Endodermal cell (in vitro differentiated cells): ENCODE data around the gene ZC3H18. TPM values are rescaled to one million over a fixed set of nuclear protein-coding genes. Genes with fewer than 3 reads are reported as not detected.

Source experiments
- DNase-seq: peaks from one replicate; pipeline ENCODE4 v3.0.0-alpha.2; 2017
- H3K27ac ChIP-seq: 2 replicates; pipeline ENCODE4 v1.5.1; 2013; ENCODE audit warnings: mild to moderate bottlenecking, low read depth, low read length, moderate library complexity
- H3K27me3 ChIP-seq: 2 replicates; pipeline ENCODE4 v1.6.1; 2013; ENCODE audit warnings: mild to moderate bottlenecking, low read length, moderate library complexity; ENCODE audit not compliant: insufficient read depth, control insufficient read depth, poor library complexity, severe bottlenecking
- H3K36me3 ChIP-seq: 2 replicates; pipeline ENCODE4 v1.7.0; 2013; ENCODE audit warnings: mild to moderate bottlenecking, low read length, moderate library complexity; ENCODE audit not compliant: control insufficient read depth, insufficient read depth
- H3K4me1 ChIP-seq: one replicate; pipeline ENCODE4 v1.7.0; 2013; ENCODE audit warnings: low read length; ENCODE audit not compliant: control insufficient read depth, insufficient read depth
- H3K4me3 ChIP-seq: 2 replicates; pipeline ENCODE4 v1.5.1; 2013; ENCODE audit warnings: mild to moderate bottlenecking, low read length, moderate library complexity
- H3K9ac ChIP-seq: 2 replicates; pipeline ENCODE4 v1.6.1; 2013; ENCODE audit warnings: mild to moderate bottlenecking, low read length, moderate library complexity; ENCODE audit not compliant: poor library complexity, severe bottlenecking; ENCODE audit errors: extremely low read depth
- H3K9me3 ChIP-seq: 2 replicates; pipeline ENCODE4 v1.6.1; 2013; ENCODE audit warnings: mild to moderate bottlenecking, low read length, moderate library complexity; ENCODE audit not compliant: control insufficient read depth
- H3K27ac Mint-ChIP-seq: 2 replicates; pipeline ENCODE4 v1.8.0; 2020; ENCODE audit warnings: mixed read lengths
- H3K27me3 Mint-ChIP-seq: 2 replicates; pipeline ENCODE4 v1.8.0; 2021; ENCODE audit warnings: mild to moderate bottlenecking, mixed read lengths; ENCODE audit not compliant: insufficient read depth
- H3K36me3 Mint-ChIP-seq: 2 replicates; pipeline ENCODE4 v1.8.0; 2020; ENCODE audit warnings: low read depth, mixed read lengths
- H3K4me1 Mint-ChIP-seq: 2 replicates; pipeline ENCODE4 v1.8.0; 2020; ENCODE audit warnings: mixed read lengths
- H3K4me3 Mint-ChIP-seq: 2 replicates; pipeline ENCODE4 v1.8.0; 2020; ENCODE audit warnings: mild to moderate bottlenecking, moderate library complexity, mixed read lengths
- H3K9me3 Mint-ChIP-seq: 2 replicates; pipeline ENCODE4 v1.8.0; 2020; ENCODE audit warnings: mild to moderate bottlenecking, mixed read lengths
- WGBS, 2 experiments: methylation state at CpG; one replicate each; pipeline versions ENCODE4 v1.1.5 to v1.1.7; 2013; ENCODE audit warnings: missing lambda C conversion rate in 2 of 2, mixed read lengths in 1 of 2; ENCODE audit not compliant: insufficient coverage in 1 of 2, insufficient read length in 1 of 2; 5-methylcytosine and 5-hydroxymethylcytosine counted together
- total RNA-seq, 2 donors: library from RNA; stranded (reverse); fragmentation: NEBNext Ultra II Directional in 1 of 2; extraction: Animal tissue kit (Norgen Biotek cat#: 25700) in 1 of 2; gene quantifications; 2 replicates in 1 of 2; 3 replicates in 1 of 2; pipeline ENCODE4 v1.2.1, GENCODE V29; 2021
- TF ChIP-seq, protein P1 (sequence below): fragments of 200-600 bp; sonication (generic); conservative IDR thresholded peaks from 2 replicates; pipeline ENCODE4 v1.5.0; 2021; ENCODE audit warnings: antibody characterized with exemption, mild to moderate bottlenecking

Gene ZC3H18
- total RNA-seq, 2 donors from 2014 or later = 75.4 to 76.6 TPM

DNA sequence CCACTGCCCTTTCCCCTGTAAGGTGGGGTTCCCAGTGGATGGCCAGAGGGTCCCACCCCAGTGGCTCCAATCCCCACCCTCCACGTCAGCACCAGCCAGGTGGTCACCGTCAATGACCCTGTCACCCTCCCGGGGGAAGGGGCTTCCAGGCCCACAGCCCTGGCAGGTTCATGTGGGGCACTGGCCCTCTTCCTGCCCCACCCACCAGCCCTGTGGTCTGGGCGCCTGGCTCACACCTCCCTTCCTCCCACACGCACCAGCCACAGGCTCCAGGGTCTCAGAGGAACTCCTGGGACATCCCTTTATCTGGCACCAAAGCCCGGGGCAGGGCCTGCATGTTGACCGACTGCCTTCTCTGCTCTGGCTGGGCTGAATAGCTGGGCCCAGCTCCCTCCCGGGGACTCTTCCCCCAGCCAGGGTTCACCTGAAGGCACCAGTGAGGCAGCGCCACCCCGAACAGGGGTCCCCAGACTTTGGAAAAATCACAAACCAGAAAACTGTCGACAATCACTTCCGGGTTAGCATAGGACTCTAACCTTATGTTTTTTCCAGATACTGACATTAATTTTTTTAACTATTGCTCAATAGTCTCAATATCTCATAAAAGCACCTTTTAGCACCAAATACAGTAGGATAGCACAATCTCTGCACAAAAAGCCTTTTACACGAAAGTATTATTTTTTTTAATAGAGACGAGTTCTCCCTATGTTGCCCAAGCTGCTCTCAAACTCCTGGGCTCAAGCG is 21.9 kb upstream of the ZC3H18 start:
- Mint-ChIP-seq H3K27me3 (peaks cover 31% of the 10 kb centered on the region), H3K4me3 (no peak overlapping the region), H3K36me3 (peaks cover under 1% of the 10 kb centered on the region), H3K9me3 (peaks cover 14% of the 10 kb centered on the region), H3K27ac (no peak overlapping the region), H3K4me1 (peaks cover 11% of the 10 kb centered on the region)
- Histone ChIP-seq H3K27ac (no peak overlapping the region), H3K27me3 (peaks cover 36% of the 10 kb centered on the region), H3K9ac (no peak overlapping the region), H3K9me3 (peaks cover 12% of the 10 kb centered on the region), H3K4me3 (no peak overlapping the region), H3K36me3 (no peaks in the 10 kb centered on the region), H3K4me1 (peaks cover 8% of the 10 kb centered on the region)
- WGBS, 2 experiments = 84 to 85% methylated on average over 12 to 15 of the region's 15 CpGs
- peak; percentile 39 for DNase-seq
- TF ChIP-seq, protein P1, sequence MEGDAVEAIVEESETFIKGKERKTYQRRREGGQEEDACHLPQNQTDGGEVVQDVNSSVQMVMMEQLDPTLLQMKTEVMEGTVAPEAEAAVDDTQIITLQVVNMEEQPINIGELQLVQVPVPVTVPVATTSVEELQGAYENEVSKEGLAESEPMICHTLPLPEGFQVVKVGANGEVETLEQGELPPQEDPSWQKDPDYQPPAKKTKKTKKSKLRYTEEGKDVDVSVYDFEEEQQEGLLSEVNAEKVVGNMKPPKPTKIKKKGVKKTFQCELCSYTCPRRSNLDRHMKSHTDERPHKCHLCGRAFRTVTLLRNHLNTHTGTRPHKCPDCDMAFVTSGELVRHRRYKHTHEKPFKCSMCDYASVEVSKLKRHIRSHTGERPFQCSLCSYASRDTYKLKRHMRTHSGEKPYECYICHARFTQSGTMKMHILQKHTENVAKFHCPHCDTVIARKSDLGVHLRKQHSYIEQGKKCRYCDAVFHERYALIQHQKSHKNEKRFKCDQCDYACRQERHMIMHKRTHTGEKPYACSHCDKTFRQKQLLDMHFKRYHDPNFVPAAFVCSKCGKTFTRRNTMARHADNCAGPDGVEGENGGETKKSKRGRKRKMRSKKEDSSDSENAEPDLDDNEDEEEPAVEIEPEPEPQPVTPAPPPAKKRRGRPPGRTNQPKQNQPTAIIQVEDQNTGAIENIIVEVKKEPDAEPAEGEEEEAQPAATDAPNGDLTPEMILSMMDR = no peak

DNA sequence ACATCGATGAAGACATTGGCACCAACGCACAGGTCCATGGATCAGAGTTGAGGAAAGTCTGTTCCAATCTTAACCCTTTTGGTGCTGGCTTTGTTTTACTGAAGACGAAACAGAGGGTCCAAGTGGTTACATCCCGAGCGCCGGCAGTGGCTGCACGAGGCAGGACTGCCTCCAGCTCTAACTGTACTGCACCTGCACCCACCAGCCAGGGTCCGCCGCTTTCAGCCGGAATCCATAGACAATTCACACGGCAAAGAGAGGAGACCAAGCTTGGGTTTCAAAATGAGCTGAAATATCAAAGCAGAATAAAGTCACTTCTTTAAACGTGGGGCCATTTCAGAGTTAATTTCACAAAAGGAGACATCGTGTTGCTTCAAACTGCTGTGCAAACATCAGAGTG is 21.2 kb upstream of the ZC3H18 start:
- DNase-seq = no peak
- Histone ChIP-seq H3K27ac (no peak overlapping the region), H3K27me3 (peaks cover 36% of the 10 kb centered on the region), H3K36me3 (no peaks in the 10 kb centered on the region), H3K9me3 (peaks cover 5% of the 10 kb centered on the region), H3K4me1 (peaks cover 8% of the 10 kb centered on the region), H3K9ac (no peak overlapping the region), H3K4me3 (no peak overlapping the region)
- TF ChIP-seq, protein P1 = no peak
- Mint-ChIP-seq H3K27me3 (peaks cover 32% of the 10 kb centered on the region), H3K4me1 (peaks cover 11% of the 10 kb centered on the region), H3K9me3 (peaks cover 7% of the 10 kb centered on the region), H3K27ac (no peak overlapping the region), H3K36me3 (no peaks in the 10 kb centered on the region), H3K4me3 (no peak overlapping the region)
- WGBS, 2 experiments = 84 to 86% methylated on average over 8 to 13 of the region's 13 CpGs

DNA sequence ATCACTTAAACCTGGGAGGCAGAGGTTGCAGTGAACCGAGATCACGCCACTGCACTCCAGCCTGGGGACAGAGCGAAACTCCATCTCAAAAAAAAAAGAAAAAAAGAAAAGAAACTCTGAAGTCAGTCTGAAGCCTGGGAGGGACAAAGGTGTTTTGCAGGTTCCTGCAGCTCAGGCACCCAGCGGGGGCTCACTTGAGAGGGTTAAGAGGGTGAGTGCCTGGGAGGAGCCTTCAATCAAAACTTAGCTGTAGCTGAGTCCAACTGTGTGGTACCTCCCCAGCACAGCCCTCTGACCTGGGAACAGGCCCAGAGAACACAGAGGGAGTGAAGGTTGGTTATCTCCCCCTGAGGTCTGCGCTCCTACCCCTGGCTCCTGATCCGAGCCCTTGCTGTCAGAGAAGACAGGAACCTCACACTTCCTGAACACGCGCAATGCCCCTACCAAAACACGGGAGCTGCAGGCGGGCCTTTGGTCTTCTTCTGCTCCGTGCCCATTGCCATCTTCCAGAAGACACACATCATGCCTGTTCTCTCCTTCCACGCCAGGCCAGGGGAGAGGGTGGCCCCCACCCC is 20.4 kb upstream of the ZC3H18 start:
- Mint-ChIP-seq H3K27me3 (peaks cover 32% of the 10 kb centered on the region), H3K27ac (no peak overlapping the region), H3K9me3 (peaks cover 3% of the 10 kb centered on the region), H3K36me3 (no peaks in the 10 kb centered on the region), H3K4me1 (peaks cover 11% of the 10 kb centered on the region), H3K4me3 (no peak overlapping the region)
- Histone ChIP-seq H3K36me3 (no peaks in the 10 kb centered on the region), H3K4me3 (no peak overlapping the region), H3K27ac (no peak overlapping the region), H3K4me1 (peaks cover 8% of the 10 kb centered on the region), H3K9ac (no peak overlapping the region), H3K9me3 (no peaks in the 10 kb centered on the region), H3K27me3 (peaks cover 36% of the 10 kb centered on the region)
- TF ChIP-seq, protein P1 = no peak
- DNase-seq = no peak
- 78 to 86% methylated on average over 11 to 12 of the region's 12 CpGs for WGBS, 2 experiments
